OCI-LY7 (cell line): ENCODE data around the gene REV3L.

ENCODE experiments used
- EZH2phosphoT487 ChIP-seq: fragments of 200-600 bp; sonication (generic); IDR thresholded peaks from 2 replicates; pipeline ENCODE4 v1.6.1; 2018; ENCODE audit warnings: low read depth, borderline replicate concordance, mild to moderate bottlenecking, mixed run types, antibody characterized with exemption, low read length, moderate library complexity, mixed read lengths
- TF ChIP-seq, protein P1 (sequence below): fragments of 200-600 bp; sonication (generic); conservative IDR thresholded peaks from 2 replicates; pipeline ENCODE4 v1.5.1; 2014; ENCODE audit warnings: mild to moderate bottlenecking, antibody characterized with exemption, low read length, moderate library complexity, mixed read lengths

DNA sequence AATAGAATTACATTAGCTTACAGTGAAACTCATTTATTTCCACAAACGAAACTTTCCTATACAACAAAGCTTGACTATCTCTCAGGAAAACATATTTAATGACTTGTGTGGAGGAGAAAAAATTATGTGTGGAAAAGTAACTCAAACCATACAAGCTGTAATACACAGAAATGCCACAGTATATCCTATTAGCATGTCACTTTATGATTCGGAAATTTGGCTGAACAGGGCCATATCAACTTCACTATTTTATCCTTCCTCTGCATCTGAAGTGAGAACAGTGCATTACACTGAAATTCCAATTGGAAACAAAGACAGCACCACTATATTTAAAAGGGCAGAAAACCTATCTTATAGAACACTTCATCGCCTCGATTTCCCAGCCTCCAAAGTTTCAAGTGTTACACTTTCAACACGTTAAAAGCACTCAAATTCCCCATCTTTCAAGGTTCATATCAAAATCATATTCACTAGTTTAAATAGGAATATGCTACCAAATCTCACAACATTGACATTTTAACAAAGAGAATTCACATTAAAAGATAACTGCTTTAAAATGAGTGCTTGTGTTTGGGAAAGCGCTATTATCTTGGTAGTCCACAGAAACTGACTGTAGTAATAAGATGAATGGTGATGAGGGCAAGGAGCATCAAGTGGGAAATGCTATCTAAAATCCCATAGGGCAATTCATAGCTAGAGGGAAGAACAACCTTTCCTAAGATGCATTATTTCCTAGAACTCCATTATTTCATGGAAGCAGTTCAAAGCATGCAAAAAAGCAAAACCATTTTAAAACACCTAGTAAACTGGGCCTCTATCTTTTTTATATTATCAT is 1.8 kb downstream of the REV3L start:
- TF ChIP-seq, protein P1, sequence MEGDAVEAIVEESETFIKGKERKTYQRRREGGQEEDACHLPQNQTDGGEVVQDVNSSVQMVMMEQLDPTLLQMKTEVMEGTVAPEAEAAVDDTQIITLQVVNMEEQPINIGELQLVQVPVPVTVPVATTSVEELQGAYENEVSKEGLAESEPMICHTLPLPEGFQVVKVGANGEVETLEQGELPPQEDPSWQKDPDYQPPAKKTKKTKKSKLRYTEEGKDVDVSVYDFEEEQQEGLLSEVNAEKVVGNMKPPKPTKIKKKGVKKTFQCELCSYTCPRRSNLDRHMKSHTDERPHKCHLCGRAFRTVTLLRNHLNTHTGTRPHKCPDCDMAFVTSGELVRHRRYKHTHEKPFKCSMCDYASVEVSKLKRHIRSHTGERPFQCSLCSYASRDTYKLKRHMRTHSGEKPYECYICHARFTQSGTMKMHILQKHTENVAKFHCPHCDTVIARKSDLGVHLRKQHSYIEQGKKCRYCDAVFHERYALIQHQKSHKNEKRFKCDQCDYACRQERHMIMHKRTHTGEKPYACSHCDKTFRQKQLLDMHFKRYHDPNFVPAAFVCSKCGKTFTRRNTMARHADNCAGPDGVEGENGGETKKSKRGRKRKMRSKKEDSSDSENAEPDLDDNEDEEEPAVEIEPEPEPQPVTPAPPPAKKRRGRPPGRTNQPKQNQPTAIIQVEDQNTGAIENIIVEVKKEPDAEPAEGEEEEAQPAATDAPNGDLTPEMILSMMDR, result no peak; the same call in 1 of the 2 replicates
- no peak for TF ChIP-seq EZH2phosphoT487
